Effector memory CD4-positive, alpha-beta T cell (primary cell): ENCODE data around the gene ZBTB7B.
"Not testable (repeated sequence)": the region's sequence is repeated elsewhere in the genome, so short reads cannot be mapped to it uniquely, and the experiment has no call there.

Experiments
- DNase-seq, 3 donors: peaks; one replicate each; pipeline ENCODE4 v3.0.0-alpha.2; 2020
- H3K27ac ChIP-seq: 2 replicates; pipeline ENCODE4 v1.7.0; 2013; ENCODE audit warnings: mild to moderate bottlenecking, low read length, moderate library complexity; ENCODE audit not compliant: insufficient read depth, poor library complexity, severe bottlenecking
- H3K27me3 ChIP-seq: replicated peaks from 2 replicates; pipeline ENCODE4 v1.7.0; 2013; ENCODE audit warnings: mild to moderate bottlenecking, low read length; ENCODE audit not compliant: insufficient read depth, control insufficient read depth, poor library complexity, severe bottlenecking
- H3K36me3 ChIP-seq: 2 replicates; pipeline ENCODE4 v1.7.0; 2013; ENCODE audit warnings: mild to moderate bottlenecking, low read length, moderate library complexity; ENCODE audit not compliant: control insufficient read depth, insufficient read depth
- H3K4me1 ChIP-seq: 2 replicates; pipeline ENCODE4 v1.7.0; 2013; ENCODE audit warnings: low read length, mild to moderate bottlenecking; ENCODE audit not compliant: control insufficient read depth, insufficient read depth, poor library complexity, severe bottlenecking
- H3K4me3 ChIP-seq: 2 replicates; pipeline ENCODE4 v1.7.0; 2013; ENCODE audit warnings: low read length, low read depth, mild to moderate bottlenecking; ENCODE audit not compliant: insufficient read depth, poor library complexity, severe bottlenecking
- H3K9me3 ChIP-seq: 2 replicates; pipeline ENCODE4 v1.7.0; 2013; ENCODE audit warnings: mild to moderate bottlenecking, low read length, moderate library complexity; ENCODE audit not compliant: control insufficient read depth

ZBTB7B gene

GRCh38 chr1:154974808-154975408 lies 27.7 kb upstream of the ZBTB7B start:
- Histone ChIP-seq H3K4me3 (peak overlapping the region; percentile 64), H3K4me1 (peaks cover 9% of the 10 kb centered on the region), H3K9me3 (no peaks in the 10 kb centered on the region), H3K36me3 (peaks cover 8% of the 10 kb centered on the region), H3K27ac (peak overlapping the region; percentile 95), H3K27me3 (no peaks in the 10 kb centered on the region)
- peak; percentile 90 to 93 (median 92) for DNase-seq

DNA sequence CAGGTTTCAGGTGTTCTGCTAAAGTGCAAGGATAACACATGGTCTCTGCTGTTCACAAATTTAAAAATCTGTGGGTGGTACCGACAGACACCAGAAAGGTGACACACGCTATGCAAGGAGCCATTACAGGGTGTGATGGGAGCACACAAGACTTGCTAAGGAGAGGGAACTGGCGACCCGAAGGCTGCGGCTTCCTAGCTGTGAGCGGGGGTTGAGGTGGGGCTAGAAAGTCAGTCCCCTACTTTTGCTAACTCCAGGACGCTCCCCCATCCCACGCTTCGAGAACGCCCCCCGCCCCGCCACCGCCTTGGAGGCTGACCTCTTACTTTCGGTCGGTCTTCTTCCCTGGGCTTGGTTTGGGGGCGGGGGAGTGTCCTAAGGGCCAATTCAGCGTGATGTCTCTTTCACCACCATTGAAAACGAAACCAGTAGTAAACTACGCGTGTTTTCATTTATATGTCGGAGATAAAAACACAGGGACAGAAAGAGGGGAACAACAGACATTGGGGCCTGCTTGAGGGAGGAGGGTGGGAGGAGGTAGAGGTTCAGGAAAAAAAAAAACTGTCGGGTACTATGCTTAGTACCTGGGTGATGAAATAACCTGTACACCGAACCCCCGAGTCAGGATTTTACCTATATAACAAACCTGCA lies 27.1 kb upstream of the ZBTB7B start:
- H3K27me3 ChIP-seq: no peaks in the 10 kb centered on the region
- H3K36me3 ChIP-seq: peaks cover 3% of the 10 kb centered on the region
- no peaks in the 10 kb centered on the region for H3K9me3 ChIP-seq
- DNase-seq: peak in 2 of 3 donors; percentile 19 to 44
- peak overlapping the region; percentile 64 for H3K4me3 ChIP-seq
- H3K27ac ChIP-seq: peak overlapping the region; percentile 95
- H3K4me1 ChIP-seq: peaks cover 9% of the 10 kb centered on the region

- H3K27me3 ChIP-seq, H3K4me3 ChIP-seq, H3K4me1 ChIP-seq, H3K36me3 ChIP-seq, DNase-seq, H3K27ac ChIP-seq, H3K9me3 ChIP-seq: not testable (repeated sequence)
Observed at GRCh38 chr1:154977762-154978161, 24.8 kb upstream of the ZBTB7B start.

GRCh38 chr1:154978360-154978759 lies 24.2 kb upstream of the ZBTB7B start:
- no peak for DNase-seq
- H3K4me3 ChIP-seq: no peak overlapping the region
- peaks cover under 1% of the 10 kb centered on the region for H3K4me1 ChIP-seq
- H3K36me3 ChIP-seq: peaks cover 3% of the 10 kb centered on the region
- H3K27ac ChIP-seq: no peak overlapping the region
- no peaks in the 10 kb centered on the region for H3K9me3 ChIP-seq
- no peaks in the 10 kb centered on the region for H3K27me3 ChIP-seq

- Histone ChIP-seq H3K27me3 (no peaks in the 10 kb centered on the region), H3K9me3 (no peaks in the 10 kb centered on the region), H3K36me3 (peaks cover 3% of the 10 kb centered on the region), H3K4me1 (peaks cover 9% of the 10 kb centered on the region), H3K27ac (peak overlapping the region; percentile 76), H3K4me3 (peak overlapping the region; percentile 58)
- no peak for DNase-seq
Observed at GRCh38 chr1:154982341-154982740, 20.3 kb upstream of the ZBTB7B start.

DNA sequence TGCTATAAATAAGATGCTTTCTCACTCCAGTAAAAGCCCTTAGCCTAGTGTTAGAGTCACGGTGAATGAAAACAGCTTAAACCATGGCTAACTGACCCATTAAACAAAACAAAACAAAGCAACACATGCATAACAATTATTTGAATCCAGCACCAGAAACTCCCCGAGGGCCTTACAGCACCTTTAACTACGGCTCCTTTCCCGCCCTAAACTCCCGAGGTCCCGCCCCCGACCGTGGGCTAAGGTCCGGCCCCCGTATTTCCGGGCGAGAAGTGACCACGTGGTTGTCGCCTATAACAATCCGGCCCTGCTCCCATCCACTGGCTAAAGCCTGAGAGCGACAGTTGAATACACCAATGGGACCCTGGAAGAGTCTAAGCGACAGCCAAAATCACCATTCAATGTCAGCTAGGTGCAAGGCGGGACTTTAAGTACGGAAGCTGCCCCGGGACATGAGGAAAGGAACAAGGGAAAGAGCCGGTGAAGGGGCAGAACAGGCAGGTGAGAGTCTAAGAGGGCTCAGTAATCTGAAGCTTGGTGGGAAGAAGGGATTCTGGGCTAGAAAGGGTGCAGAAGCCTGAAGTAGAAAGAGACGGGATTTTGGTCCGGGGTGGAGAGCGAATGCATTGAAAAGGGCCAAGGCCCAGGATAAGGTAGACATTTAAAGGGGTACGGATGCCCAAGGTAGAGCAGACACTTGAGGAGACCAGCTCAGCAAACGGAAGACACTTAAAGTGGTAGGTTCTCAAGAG lies 19.5 kb upstream of the ZBTB7B start, which contains the start of gene FLAD1:
TSS of gene FLAD1 (plus strand) at position 448 of the 752 bp plus-strand sequence. CDS start 351 bp downstream, outside the sequence.
- Histone ChIP-seq H3K27ac (peak within 1 kb of the TSS; percentile 76), H3K36me3 (peaks cover 8% of the 10 kb centered on the region), H3K4me3 (peak within 1 kb of the TSS; percentile 58), H3K4me1 (peaks cover 9% of the 10 kb centered on the region), H3K27me3 (no peaks in the 10 kb centered on the region), H3K9me3 (no peaks in the 10 kb centered on the region)
- DNase-seq: peak; percentile 89 to 95 (median 94)

DNA sequence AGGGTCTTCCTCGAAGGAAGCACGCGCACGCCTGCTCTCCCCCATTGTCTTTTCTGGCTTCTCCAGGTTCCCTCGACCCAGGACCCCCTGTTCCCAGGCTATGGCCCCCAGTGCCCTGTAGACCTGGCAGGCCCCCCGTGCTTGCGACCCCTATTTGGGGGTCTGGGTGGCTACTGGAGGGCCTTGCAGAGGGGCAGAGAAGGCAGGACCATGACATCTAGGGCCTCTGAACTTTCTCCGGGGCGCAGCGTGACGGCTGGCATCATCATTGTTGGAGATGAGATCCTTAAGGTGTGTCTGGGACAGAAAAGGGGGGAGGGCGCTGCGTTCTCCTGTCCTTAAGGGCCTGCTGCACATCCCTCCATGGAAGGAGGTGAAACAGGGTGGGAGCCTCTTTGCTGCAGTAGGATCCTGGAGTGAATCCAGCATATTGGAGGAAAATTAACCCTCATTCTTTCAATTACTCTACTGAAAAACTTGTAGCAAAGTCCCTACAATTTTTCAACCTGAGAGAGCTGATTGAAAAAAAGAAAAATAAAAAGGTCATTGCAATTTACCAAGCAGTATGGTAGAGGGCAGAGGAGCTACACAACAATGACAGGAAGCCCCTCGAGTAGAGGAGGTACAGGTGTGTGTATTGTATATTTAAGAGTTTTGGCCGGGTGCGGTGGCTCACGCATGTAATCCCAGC lies 18.7 kb upstream of the ZBTB7B start:
- no peak for DNase-seq
- Histone ChIP-seq H3K4me3 (peak overlapping the region; percentile 58), H3K27ac (peak overlapping the region; percentile 76)

GRCh38 chr1:154986736-154987135 lies 15.9 kb upstream of the ZBTB7B start:
- peaks cover 32% of the 10 kb centered on the region for H3K36me3 ChIP-seq
- H3K4me1 ChIP-seq, H3K9me3 ChIP-seq, H3K4me3 ChIP-seq, DNase-seq, H3K27ac ChIP-seq, H3K27me3 ChIP-seq: not testable (repeated sequence)

More for the DNA sequence above, 18.7 kb upstream of the ZBTB7B start:
- H3K9me3 ChIP-seq: no peaks in the 10 kb centered on the region
- H3K27me3 ChIP-seq: no peaks in the 10 kb centered on the region
- H3K36me3 ChIP-seq: peaks cover 16% of the 10 kb centered on the region
- H3K4me1 ChIP-seq: peaks cover 9% of the 10 kb centered on the region

GRCh38 chr1:154987326-154987725 lies 15.3 kb upstream of the ZBTB7B start:
- H3K27ac ChIP-seq: no peak overlapping the region
- H3K9me3 ChIP-seq: no peaks in the 10 kb centered on the region
- peaks cover 32% of the 10 kb centered on the region for H3K36me3 ChIP-seq
- H3K27me3 ChIP-seq: no peaks in the 10 kb centered on the region
- DNase-seq: no peak
- no peak overlapping the region for H3K4me3 ChIP-seq
- peaks cover 9% of the 10 kb centered on the region for H3K4me1 ChIP-seq
